Fibroblast of skin of abdomen (primary cell): Measurements from ENCODE around the gene LRRC4B. TPM values are rescaled to one million over a fixed set of nuclear protein-coding genes. Genes with fewer than 3 reads are reported as not detected.
"Not testable (repeated sequence)": the region's sequence is repeated elsewhere in the genome, so short reads cannot be mapped to it uniquely, and the experiment has no call there.

ENCODE experiments used
- DNase-seq: peaks from one replicate; pipeline ENCODE4 v3.0.0-alpha.2; 2013
- polyA plus RNA-seq, 2 experiments: library from polyadenylated mRNA; unstranded; fragments of 120-200 nt; gene quantifications; one replicate each; pipeline ENCODE4 v1.2.1, GENCODE V29; 2013; ENCODE audit not compliant: insufficient read length in 2 of 2

The LRRC4B gene
- 0.48 TPM for polyA plus RNA-seq (2013, experiment 1 of 2; ENCODE audit: insufficient read length)
- polyA plus RNA-seq (2013, experiment 2 of 2; ENCODE audit: insufficient read length), result 0.35 TPM

DNA sequence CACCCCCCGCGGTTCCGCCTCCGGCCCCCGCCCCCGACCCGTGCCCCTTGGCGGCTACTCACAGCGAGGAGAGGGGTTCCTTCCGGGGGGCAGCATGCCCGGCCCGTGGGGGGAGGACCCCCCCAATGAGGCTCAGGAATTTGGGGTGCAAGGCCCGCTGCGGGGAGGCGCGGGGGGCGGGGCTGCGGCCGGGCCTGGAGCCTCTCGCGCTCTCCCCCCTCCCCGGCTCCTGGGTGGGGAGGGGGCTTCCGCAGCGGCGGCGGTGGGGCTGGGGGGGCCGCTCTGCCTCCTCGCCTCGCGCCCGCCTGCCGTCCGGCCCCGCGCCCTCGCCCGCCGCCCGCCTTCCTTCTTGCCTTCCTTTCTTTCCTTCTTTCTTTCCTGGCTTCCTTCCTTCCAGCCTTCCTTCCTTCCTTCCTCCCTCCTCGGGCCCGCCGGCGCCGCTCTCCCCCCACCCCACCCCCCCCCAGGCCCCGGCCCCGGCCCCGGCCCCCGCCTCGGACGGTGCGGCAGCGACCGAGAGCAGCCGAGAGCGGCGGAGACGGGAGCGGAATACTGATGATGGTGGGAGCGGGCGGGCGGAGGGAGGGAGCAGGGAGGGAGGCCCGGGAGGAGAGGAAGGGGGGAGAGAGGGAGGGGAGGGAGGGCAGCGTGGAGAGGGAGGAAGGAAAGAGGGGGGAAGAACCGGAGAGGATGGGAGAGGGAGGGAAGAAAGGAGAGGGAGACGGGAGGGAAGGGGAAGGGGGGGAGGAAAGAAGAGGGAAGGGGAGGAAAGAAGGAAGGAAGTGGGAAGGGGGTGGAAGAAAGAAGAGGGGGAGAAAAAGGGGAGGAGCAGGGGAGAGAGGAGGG lies at the start of gene LRRC4B:
TSS of gene LRRC4B (minus strand) at position 554 of the 846 bp plus-strand sequence. CDS start 19,597 bp downstream, outside the sequence.
- DNase-seq, result no peak

- not testable (repeated sequence) for DNase-seq
Observed at GRCh38 chr19:50612504-50613404, 44.5 kb upstream of the LRRC4B start.

- DNase-seq, result peak; percentile 70
Observed at GRCh38 chr19:50607874-50608785, 39.9 kb upstream of the LRRC4B start.

DNA sequence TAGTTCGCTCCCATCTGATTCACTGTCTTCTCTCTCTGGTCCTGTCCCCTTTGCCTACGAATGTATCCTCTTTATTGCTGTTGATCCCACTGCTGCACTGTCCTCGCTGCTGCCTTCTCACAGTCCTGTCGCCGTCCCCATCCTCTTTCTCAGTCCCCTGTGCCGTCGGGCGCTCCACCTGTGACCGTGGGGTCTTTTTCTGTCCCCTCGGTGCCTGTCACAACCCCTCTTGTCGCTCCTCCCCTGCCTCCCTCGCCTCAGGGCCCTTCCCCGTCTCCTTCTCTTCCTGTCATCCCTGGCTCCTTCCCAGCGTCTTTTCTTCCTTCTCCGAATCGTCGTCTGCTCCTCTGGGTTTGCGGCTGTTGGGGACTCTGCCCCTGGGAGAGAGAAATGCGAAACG lies 39.2 kb upstream of the LRRC4B start:
- no peak for DNase-seq

DNA sequence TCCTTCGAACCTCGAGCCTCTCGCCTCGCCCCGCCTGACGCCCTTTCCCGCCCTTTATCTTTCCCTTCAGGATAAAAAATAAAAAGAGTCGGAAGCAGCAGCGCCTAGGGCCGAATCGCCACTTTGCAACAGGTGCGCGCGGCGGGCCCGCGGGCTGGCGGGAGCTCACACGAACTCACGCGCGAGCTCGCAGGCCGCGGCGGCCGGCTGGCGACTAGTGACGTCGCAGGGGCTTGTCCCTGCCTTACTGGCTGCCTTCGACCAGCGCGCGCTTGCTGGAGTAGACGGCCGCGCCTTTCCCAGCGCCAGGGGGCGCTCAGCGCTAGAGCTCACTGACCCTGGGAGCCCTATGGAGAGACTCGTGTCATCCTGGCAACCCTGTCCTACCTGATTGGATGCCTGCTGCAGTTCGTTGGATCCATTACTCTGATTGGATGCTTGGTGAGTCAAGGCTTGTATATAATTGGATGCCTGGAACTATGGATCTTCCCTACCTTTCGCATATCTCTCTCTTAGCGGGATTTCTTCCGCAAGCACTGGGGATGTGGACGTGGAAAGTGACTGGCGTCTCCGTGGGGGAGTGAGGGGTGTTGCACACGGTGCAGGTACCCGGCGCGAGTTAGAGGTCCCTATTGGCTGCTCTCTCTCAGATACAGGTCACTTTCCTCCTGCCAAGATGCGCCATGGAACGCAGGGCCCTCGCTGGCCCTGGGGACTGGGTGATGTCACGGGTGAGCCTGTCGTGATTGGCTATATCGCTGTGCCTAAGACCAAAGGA lies 38.0 kb upstream of the LRRC4B start:
- not testable (repeated sequence) for DNase-seq

DNA sequence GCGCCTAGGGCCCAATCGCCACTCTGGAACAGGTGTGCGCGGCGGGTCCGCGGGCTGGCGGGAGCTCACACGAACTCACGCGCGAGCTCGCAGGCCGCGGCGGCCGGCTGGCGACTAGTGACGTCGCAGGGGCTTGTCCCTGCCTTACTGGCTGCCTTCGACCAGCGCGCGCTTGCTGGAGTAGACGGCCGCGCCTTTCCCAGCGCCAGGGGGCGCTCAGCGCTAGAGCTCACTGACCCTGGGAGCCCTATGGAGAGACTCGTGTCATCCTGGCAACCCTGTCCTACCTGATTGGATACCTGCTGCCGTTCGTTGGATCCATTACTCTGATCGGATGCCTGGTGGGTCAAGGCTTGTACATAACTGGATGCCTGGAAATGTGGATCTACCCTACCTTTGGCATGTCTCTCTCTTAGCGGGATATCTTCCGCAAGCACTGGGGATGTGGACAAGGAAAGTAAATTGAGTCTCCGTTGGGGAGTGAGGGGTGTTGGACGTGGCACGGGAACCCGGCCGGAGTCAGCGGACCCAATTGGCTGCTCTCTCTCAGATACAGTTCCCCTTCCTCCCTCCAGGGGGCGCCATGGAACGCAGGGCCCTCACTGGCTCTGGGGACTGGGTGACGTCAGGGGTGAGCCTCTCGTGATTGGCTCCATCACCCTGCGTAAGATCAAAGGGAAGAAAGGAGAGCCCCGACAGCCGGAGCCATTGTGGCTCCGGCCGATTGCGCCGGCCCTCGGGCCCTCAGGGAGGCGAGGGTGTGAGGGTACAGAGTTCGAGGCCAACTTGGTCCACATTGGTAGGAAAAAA lies 36.2 kb upstream of the LRRC4B start:
- not testable (repeated sequence) for DNase-seq

DNA sequence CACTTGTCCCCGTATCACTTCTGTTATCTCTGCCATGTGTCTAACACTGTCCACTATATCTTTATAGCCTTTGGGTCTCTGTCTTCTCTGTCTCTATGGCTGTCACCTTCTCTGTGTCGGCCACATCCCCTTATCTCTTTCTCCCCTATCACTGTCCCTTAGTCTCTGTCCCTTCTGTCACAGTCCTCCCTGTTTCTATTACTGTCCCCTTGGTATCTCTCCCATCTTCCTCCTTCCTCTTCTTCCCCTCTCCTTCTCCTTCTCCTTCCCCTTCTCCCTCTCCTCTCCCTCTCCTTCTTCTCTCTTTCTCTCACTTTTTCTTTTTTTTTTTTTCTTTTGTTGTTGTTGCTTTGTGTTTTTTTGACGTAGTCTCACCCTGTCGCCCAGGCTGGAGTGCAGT lies 34.7 kb upstream of the LRRC4B start:
- no peak for DNase-seq

GRCh38 chr19:50602496-50602895 lies 34.3 kb upstream of the LRRC4B start:
- no peak for DNase-seq

DNA sequence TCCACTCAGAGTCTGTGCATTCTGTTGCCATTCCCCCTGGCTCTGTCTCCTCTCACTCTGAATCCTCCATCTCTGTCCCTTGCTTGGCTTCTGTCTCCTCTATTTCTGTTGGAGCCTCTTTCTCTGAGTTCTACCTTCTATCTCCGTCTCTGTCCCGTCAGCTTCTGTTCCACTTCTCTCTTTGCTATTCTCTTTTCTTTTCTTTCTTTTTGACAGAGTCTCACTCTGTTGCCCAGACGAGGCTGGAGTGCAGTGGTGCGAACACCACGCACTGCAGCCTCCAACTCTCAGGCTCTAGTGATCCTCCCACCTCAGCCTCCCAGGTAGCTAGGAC lies 33.8 kb upstream of the LRRC4B start:
- DNase-seq, result no peak

DNA sequence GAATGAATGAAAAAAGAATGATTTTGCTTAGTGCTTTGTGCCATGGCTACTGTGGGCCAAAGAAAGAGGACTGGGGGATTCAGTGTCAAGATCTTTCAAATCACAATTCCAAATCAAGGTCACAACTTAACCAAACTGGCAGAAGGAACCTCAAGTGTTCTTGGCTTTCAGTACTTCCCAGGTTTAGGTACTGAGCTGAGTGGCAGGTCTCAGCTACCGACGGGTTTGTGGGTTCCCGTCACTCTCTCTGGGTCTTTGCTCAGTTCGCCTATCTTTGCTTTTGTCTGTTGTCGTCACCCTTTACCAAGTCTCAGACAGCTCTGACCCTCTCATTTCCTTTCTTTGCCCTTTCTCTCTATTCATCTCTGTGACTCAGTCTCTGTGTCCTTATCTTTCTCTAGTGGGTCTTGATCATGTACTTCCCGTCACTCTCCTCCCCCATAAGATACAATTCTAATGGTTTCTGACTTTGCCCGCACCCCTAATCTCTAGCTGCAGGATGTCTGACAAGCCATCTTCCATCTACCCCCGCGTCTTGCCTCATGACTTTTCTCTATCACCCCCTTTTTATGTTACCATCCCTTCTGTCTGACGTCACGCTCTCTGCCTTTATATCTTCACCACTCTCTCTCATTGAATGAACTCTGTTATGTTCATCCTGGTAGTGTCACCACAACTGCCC lies 33.3 kb upstream of the LRRC4B start:
- no peak for DNase-seq

DNA sequence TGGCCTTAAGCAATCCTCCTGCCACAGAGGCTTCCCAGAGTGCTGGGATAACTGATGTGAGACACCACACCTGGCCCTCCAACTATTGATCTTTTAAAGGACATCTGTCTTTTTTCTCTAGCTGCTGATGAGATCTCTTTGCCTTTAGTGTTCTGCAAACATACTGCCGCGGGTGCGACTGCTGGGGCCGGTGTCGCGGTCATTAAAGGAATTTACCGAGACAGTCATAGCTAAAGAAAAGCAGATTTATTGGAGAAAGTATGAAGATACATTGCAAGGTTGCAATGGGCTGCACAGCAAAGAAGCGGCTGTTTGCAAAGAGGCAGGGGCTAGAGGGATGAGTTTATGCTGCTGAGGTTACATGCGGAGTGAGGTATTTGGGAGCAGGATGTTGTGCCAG lies 31.2 kb upstream of the LRRC4B start:
- no peak for DNase-seq

- DNase-seq, result no peak
Observed at GRCh38 chr19:50590191-50590590, 22.0 kb upstream of the LRRC4B start.

- DNase-seq, result not testable (repeated sequence)
Observed at GRCh38 chr19:50581795-50582660, 13.8 kb upstream of the LRRC4B start.

DNA sequence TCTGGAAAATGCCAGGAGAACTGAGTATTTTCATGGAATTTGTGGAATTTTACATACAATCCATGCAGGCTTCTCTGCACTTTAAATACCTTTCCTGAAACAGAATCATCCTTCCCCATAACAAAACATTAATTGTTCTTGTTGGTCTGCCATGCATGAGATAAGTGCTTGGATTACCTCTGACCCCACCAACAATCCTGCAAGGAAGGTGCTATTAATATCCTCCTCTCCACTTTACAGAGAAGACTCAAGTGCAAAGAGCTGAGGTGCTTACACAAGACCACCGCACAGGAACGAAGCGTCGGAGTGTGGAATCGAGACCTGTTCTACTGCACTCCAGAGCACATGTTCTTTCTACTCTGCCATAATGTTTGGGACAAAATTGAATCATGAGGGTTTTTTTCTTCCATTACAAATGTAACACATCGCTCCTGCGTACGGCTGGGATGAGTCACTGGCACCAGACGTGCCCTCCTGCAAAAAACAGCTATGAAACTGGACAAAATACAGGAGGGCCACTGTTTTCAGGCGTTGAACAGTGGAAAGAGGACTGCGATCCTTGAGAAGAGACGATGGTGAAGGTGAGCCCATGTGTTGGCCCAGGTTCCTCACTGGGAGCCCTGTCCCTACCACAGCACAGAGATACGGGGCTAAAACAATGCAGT lies 12.9 kb upstream of the LRRC4B start:
- no peak for DNase-seq

- no peak for DNase-seq
Observed at GRCh38 chr19:50580240-50580639, 12.0 kb upstream of the LRRC4B start.

- not testable (repeated sequence) for DNase-seq
Observed at GRCh38 chr19:50576769-50577168, 8.5 kb upstream of the LRRC4B start.

DNA sequence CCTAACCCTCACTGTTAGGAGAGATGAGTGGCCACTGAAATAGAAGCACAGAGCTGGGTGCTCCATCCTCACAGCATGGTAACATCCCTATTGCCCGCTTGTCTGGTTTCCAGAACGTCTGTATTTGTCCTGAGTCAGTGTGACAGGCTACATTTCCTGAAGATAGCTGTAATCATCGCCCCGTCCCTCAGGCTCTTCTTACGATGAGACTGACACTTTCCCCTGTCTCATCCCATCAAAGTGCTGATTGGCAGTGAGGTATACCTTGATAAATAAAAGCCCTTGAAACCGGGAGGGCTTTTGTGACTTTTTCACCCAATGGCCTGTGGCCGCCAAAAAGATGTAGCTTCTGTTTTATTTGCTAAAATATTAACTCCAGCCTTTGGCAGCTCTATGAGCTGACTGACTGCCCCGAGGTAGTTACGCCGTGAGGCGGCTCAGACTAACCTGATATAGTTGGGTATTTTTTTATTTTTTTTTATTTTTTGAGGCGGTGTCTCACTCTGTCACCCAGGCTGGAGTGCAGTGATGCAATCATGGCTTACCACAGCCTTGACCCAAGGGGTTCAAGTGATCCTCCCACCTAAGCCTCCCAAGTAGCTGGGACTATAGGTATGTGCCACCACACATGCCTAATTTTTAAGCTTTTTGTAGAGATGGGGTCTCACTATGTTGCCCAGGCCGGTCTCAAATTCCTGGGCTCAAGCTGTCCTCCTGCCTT lies 5.7 kb upstream of the LRRC4B start:
- DNase-seq, result no peak

- no peak for DNase-seq
Observed at GRCh38 chr19:50570997-50571396, 2.8 kb upstream of the LRRC4B start.
